Measurements from ENCODE around the gene RAB11FIP3.

GRCh38 chr16:473046-474043 lies 47.9 kb downstream of the RAB11FIP3 start:
- TF ChIP-seq CTCF (IDR thresholded peaks at IDR 0.05; ENCODE audit: low read depth, low read length, poor library complexity, severe bottlenecking), result no peak
- no peak for TF ChIP-seq EZH2phosphoT487 (IDR thresholded peaks at IDR 0.05; ENCODE audit: borderline replicate concordance, low read length)
